ENCODE results near the gene EXOC2.

The EXOC2 gene

DNA sequence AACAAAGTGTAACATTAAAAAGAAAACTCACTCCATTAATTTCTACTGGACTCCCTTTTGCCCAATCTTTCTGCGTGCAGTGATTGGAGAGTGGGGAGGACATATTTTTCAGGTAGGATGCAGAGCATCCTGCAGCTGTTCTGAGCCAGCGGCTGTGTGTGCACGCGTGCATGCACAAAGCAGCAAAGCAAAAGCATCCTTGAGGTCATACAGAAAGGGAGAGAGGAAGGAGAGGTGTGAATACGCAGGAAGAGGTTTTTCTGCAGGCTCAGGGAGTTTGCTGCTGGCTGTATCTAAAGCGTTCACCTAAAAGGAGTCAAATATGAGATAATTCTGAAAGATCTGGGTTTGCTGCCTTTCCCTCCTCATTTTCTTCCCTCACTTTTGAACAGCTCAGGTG, 144.4 kb downstream of the EXOC2 start:
- in situ Hi-C loops (cut with MboI; ENCODE audit: low sequenced_read_pairs) = no loop called here

DNA sequence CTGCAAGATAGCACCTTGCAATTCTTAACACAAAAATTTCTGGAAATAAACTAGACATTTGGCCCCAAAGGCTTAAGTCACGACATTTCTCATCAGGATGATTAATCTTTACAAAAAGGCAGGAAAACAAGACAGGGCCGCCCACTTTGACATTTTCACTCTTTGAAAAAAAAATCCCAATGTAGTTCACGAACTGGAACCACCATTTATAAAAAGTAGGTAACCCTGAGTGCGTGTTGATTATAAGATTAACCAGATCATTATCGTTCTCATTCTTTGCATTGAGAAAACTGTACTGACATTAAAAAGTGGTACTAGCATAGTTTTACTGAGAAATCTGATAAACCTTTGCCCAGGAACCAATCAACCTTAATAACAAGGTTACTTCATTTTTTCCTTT, 144.8 kb downstream of the EXOC2 start:
- in situ Hi-C loops (cut with MboI; ENCODE audit: low sequenced_read_pairs) = no loop called here

DNA sequence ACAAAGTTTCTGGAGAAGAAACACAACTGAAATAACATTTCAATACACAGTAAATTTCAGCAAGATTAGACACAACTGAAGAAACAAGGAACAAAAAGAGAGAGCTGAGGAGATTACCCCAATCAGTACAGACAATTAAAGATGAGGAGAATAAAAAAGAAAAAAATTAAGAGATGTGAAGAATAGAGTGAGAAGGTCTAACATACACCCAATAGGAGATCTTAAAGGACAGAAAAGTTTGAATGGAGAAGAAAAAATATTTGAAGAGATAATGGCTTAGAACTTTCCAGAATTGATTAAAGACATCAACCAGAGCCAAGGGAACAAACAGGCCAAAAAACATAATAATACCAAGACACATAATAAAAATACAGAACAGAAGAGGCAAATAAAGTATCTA, 152.4 kb downstream of the EXOC2 start:
- in situ Hi-C loops (cut with MboI; ENCODE audit: low sequenced_read_pairs) = no loop called here

DNA sequence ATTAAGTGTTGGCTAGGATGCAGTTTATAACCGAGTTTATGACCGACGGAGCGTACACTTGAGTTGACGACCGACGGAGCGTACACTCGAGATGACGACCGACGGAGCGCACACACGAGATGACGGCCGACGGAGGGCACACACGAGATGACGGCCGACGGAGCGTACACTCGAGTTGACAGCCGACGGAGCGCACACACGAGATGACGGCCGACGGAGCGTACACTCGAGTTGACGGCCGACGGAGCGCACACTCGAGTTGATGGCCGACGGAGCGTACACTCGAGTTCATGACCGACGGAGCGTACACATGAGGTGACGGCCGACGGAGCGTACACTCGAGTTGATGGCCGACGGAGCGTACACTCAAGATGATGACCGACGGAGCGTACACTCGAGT, 155.8 kb downstream of the EXOC2 start:
- in situ Hi-C loops (cut with MboI; ENCODE audit: low sequenced_read_pairs) = no loop called here

GRCh38 chr6:530425-530824, 162.5 kb downstream of the EXOC2 start:
- in situ Hi-C loops (cut with MboI; ENCODE audit: low sequenced_read_pairs) = no loop called here

GRCh38 chr6:528989-529388, 163.9 kb downstream of the EXOC2 start:
- in situ Hi-C loops (cut with MboI; ENCODE audit: low sequenced_read_pairs) = no loop called here

- in situ Hi-C loops (cut with MboI; ENCODE audit: low sequenced_read_pairs) = no loop called here
These were observed 164.8 kb downstream of the EXOC2 start for GRCh38 chr6:527989-528673.

DNA sequence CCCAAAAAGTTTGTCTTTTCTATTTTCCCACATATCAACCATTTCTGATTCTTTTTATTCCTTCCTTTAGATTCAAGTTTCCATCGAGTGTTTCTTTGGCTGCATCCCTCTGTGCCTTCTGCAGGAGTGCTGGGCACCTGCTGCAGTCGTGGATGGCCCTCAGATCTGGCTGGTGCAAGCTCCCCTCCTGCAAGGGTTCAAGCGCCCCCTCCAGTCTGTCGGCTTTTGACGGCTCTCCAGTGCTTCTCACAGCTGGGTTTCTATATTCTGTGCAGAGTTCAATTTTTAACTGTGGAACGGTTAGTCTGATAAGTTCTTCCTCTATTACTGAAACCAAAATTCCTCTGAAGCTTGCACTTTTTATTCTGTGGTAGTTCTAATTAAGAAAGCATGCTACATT, 168.1 kb downstream of the EXOC2 start:
- in situ Hi-C loops (cut with MboI; ENCODE audit: low sequenced_read_pairs) = no loop called here

DNA sequence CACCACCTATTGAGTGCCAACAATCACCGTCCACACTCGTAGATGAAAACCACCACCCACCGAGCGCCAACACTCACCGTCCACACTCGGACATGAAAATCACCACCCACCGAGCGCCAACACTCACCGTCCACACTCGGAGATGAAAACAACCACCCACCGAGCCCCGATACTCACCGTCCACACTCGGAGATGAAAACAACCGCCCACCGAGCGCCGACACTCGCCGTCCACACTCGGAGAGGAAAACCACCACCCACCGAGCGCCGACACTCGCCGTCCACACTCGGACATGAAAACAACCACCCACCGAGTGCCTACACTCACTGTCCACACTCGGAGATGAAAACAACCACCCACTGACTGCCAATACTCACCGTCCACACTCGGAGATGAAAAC, 172.1 kb downstream of the EXOC2 start:
- in situ Hi-C loops (cut with MboI; ENCODE audit: low sequenced_read_pairs) = no loop called here

- in situ Hi-C loops (cut with MboI; ENCODE audit: low sequenced_read_pairs) = no loop called here
These were observed 174.7 kb downstream of the EXOC2 start for GRCh38 chr6:518218-518617.

GRCh38 chr6:516213-516612, 176.7 kb downstream of the EXOC2 start:
- in situ Hi-C loops (cut with MboI; ENCODE audit: low sequenced_read_pairs) = no loop called here

DNA sequence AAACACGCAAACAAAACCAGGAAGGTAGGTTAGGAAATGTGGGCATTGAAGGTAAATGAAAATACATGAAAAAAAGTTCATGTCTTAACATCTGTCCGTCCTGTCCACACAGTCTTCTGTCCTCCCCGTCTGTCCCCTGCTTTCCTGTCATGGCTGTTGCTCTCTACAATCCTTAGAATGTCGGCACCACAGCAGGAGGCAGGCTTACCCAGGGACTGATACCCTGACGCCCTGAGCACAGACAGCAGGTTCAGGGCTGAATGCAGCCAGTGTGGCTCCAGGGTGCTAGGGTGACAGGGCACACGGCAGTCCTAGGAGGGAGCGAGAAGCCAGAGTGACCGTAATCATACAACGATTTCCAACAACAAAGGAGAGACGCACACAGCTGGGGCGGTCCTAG, 177.7 kb downstream of the EXOC2 start:
- in situ Hi-C loops (cut with MboI; ENCODE audit: low sequenced_read_pairs) = no loop called here

- in situ Hi-C loops (cut with MboI; ENCODE audit: low sequenced_read_pairs) = no loop called here
These were observed 178.5 kb downstream of the EXOC2 start for GRCh38 chr6:514396-514978.

GRCh38 chr6:513961-514360, 179.0 kb downstream of the EXOC2 start:
- in situ Hi-C loops (cut with MboI; ENCODE audit: low sequenced_read_pairs) = no loop called here

DNA sequence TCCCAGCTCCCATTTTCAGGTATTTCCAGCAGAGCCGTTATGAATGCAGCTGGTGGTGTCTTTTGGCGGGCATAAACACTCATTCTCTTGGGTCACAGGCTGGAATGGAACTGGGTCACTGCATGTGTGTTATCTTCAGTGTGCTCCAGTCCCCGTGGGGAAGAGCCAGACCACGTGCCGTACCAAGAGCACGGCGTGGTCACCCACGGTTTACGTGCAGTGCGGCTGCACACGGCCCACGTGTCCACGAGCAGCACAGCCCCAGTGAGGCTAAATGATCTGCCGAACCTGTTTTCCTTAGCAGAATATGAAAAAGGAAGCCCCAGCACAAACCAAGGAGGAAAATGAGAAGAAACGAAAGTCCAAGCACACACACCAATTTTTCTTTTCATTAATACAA, 179.9 kb downstream of the EXOC2 start:
- in situ Hi-C loops (cut with MboI; ENCODE audit: low sequenced_read_pairs) = no loop called here

DNA sequence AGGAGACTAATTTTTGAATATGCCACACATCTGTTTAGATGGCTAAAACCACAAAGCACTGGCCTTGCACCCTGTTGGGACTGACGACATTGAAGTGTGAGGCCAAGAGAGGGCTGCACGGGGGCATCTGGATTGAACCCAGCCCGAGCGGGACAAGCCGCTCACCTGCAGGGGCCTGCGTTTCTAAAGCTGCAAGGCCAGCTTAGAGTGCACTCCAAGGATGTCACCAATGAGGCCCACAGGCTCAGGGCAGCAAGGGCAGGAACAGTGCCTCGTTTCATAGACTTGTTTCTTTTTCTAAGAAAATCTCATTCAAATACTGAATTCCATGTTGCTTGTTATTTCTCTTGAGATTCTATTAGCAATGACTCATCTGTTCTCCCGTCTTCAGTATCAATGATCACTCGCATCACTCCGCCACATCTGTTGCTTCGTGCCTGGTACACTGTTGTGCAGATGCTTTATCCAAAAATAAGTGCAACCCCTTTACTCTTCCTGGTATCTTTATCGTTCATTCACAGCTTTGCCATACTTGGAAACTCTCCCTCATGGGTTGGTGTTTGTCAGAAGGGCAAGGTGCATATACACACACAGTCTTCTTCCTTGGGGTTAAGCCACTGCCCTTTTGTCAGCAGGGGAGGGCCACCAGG, 181.3 kb downstream of the EXOC2 start:
- in situ Hi-C loops (cut with MboI; ENCODE audit: low sequenced_read_pairs) = no loop called here

- in situ Hi-C loops (cut with MboI; ENCODE audit: low sequenced_read_pairs) = no loop called here
These were observed 183.3 kb downstream of the EXOC2 start for GRCh38 chr6:509676-510075.

DNA sequence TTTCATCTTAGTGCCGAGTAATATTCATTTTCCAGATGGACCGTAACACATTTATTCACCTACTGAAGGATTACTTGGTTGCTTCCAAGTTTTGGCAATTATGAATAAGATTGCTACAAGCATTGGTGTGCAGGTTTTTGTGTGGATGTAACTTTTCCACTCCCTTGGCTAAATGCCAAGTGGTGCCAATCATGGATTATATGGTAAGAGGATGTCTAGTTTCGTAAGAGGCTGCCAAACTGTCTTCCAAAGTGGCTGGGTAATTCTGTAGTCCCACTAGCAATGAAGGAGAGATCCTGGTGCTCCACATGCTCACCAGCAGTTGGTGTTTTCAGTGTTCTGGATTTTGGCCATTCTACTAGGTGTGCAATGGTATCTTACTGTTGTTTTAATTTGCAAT, 184.3 kb downstream of the EXOC2 start:
- in situ Hi-C loops (cut with MboI; ENCODE audit: low sequenced_read_pairs) = no loop called here

GRCh38 chr6:508006-508405, 184.9 kb downstream of the EXOC2 start:
- in situ Hi-C loops (cut with MboI; ENCODE audit: low sequenced_read_pairs) = no loop called here

DNA sequence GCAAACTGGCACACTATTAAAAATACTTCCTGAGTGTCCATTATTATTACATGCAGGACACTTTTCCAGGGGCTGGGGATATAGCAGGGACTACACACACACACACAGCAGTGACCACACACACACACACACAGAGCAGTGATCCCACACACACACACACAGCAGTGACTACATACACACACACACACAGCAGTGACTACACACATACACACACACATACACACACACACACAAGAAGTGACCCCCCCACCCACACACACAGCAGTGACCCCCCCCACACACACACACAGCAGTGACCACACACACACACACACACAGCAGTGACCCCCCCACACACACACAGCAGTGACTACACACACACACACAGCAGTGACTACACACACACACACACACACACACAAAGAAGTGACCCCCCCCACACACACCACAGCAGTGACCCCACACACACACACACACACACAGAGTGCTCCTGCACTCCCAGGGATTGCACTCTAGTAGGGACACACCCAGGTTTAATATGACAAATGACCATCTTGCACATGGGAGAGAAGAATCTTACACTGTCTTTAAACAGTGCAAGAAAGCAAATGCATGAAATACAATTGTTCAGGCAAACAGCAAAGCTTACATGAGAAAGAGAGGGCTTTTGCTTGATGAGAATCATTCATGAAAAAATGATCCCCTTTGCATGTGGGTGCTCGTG, 185.9 kb downstream of the EXOC2 start:
- in situ Hi-C loops (cut with MboI; ENCODE audit: low sequenced_read_pairs) = no loop called here

DNA sequence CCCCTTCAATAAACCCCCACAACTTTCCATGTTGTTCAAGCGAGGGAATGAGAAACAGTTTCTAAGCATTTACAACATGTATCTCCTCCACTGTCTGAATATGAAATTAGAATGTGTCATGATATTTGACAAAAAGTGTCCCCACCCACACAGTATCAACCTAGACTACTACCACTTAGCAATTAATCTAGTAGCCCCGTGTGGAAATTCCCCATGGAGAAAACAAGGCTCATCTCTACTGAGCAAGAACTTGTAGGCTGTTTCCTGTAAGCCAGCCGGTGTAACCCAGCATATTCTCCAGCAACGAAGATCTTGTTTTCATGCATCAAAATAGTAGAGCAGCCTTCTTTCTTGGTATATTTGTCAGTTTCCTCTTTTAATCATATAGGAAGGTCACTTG, 186.4 kb downstream of the EXOC2 start:
- in situ Hi-C loops (cut with MboI; ENCODE audit: low sequenced_read_pairs) = no loop called here

DNA sequence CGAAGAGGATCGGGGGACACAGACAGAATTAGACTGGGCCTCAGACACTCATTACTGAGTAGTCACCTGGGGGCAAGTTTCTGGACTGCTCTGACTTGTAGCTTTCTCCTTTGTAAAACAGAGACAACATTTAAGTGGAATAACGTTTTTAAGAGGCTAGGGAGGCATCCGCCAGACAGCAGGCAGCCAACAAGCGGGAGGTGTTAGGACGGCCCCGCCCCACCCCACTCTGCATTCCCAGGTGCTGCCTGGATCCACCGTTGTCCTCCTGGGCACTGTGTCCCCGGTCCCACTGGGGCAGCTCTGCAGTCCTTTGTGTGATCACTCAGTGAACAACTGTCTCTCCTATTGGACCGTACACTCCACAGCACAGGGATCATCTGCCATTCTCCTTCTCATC, 187.6 kb downstream of the EXOC2 start:
- in situ Hi-C loops (cut with MboI; ENCODE audit: low sequenced_read_pairs) = no loop called here
